Measurements from ENCODE around the gene NXPH1.

Gene NXPH1

GRCh38 chr7:8433477-8434289 lies at the start of gene NXPH1:
Gene NXPH1 (plus strand): TSS chr7:8433609.
- Histone ChIP-seq H3K9ac (ENCODE audit: insufficient read length) (no peak within 1 kb of the TSS), H3K4me3 (no peak within 1 kb of the TSS), H3K36me3 (ENCODE audit: insufficient read depth, low read length) (no peaks in the 10 kb centered on the region), H3K9me3 (ENCODE audit: low read depth, low read length) (no peaks in the 10 kb centered on the region), H3K27ac (no peak within 1 kb of the TSS)
- DNase-seq (ENCODE audit: low read depth, low spot score): no peak
- TF ChIP-seq POLR2AphosphoS5 (IDR thresholded peaks at IDR 0.05; ENCODE audit: borderline replicate concordance, low read depth, low read length): no peak
- TF ChIP-seq FOXP2 (optimal IDR thresholded peaks at IDR 0.05; ENCODE audit: control extremely low read depth, extremely low read length, insufficient read depth): no peak
- no peak for TF ChIP-seq EZH2 (IDR thresholded peaks at IDR 0.05)

- H3K9ac ChIP-seq (ENCODE audit: insufficient read length): no peak overlapping the region
- no peaks in the 10 kb centered on the region for H3K36me3 ChIP-seq (ENCODE audit: insufficient read depth, low read length)
- TF ChIP-seq EZH2 (IDR thresholded peaks at IDR 0.05) (no peak), POLR2AphosphoS5 (IDR thresholded peaks at IDR 0.05; ENCODE audit: borderline replicate concordance, low read depth, low read length) (no peak), FOXP2 (optimal IDR thresholded peaks at IDR 0.05; ENCODE audit: control extremely low read depth, extremely low read length, insufficient read depth) (no peak)
- no peak overlapping the region for H3K4me3 ChIP-seq
- no peak for DNase-seq (ENCODE audit: low read depth, low spot score)
- no peak overlapping the region for H3K27ac ChIP-seq
- H3K9me3 ChIP-seq (ENCODE audit: low read depth, low read length): no peaks in the 10 kb centered on the region
Measured at GRCh38 chr7:8384901-8385300, 48.5 kb upstream of the NXPH1 start.

GRCh38 chr7:8386926-8387550 lies 46.4 kb upstream of the NXPH1 start:
- Histone ChIP-seq H3K4me3 (no peak overlapping the region), H3K27ac (no peak overlapping the region), H3K9me3 (ENCODE audit: low read depth, low read length) (no peaks in the 10 kb centered on the region), H3K36me3 (ENCODE audit: insufficient read depth, low read length) (no peaks in the 10 kb centered on the region), H3K9ac (ENCODE audit: insufficient read length) (no peak overlapping the region)
- DNase-seq (ENCODE audit: low read depth, low spot score): no peak
- no peak for TF ChIP-seq EZH2 (IDR thresholded peaks at IDR 0.05)
- TF ChIP-seq FOXP2 (optimal IDR thresholded peaks at IDR 0.05; ENCODE audit: control extremely low read depth, extremely low read length, insufficient read depth): no peak

GRCh38 chr7:8387551-8388256 lies 45.7 kb upstream of the NXPH1 start:
- Histone ChIP-seq H3K27ac (no peak overlapping the region), H3K4me3 (no peak overlapping the region), H3K9me3 (ENCODE audit: low read depth, low read length) (no peaks in the 10 kb centered on the region), H3K36me3 (ENCODE audit: insufficient read depth, low read length) (no peaks in the 10 kb centered on the region), H3K9ac (ENCODE audit: insufficient read length) (no peak overlapping the region)
- TF ChIP-seq EZH2 (IDR thresholded peaks at IDR 0.05) (no peak), POLR2AphosphoS5 (IDR thresholded peaks at IDR 0.05; ENCODE audit: borderline replicate concordance, low read depth, low read length) (no peak), FOXP2 (optimal IDR thresholded peaks at IDR 0.05; ENCODE audit: control extremely low read depth, extremely low read length, insufficient read depth) (no peak)
- no peak for DNase-seq (ENCODE audit: low read depth, low spot score)

- Histone ChIP-seq H3K9me3 (ENCODE audit: low read depth, low read length) (no peaks in the 10 kb centered on the region), H3K9ac (ENCODE audit: insufficient read length) (no peak overlapping the region), H3K27ac (no peak overlapping the region), H3K36me3 (ENCODE audit: insufficient read depth, low read length) (no peaks in the 10 kb centered on the region), H3K4me3 (no peak overlapping the region)
- no peak for TF ChIP-seq FOXP2 (optimal IDR thresholded peaks at IDR 0.05; ENCODE audit: control extremely low read depth, extremely low read length, insufficient read depth)
- TF ChIP-seq EZH2 (IDR thresholded peaks at IDR 0.05): no peak
- no peak for TF ChIP-seq POLR2AphosphoS5 (IDR thresholded peaks at IDR 0.05; ENCODE audit: borderline replicate concordance, low read depth, low read length)
- no peak for DNase-seq (ENCODE audit: low read depth, low spot score)
Measured at GRCh38 chr7:8388257-8388625, 45.2 kb upstream of the NXPH1 start.

GRCh38 chr7:8389593-8390261 lies 43.7 kb upstream of the NXPH1 start:
- no peak overlapping the region for H3K9ac ChIP-seq (ENCODE audit: insufficient read length)
- H3K36me3 ChIP-seq (ENCODE audit: insufficient read depth, low read length): no peaks in the 10 kb centered on the region
- H3K27ac ChIP-seq: no peak overlapping the region
- DNase-seq (ENCODE audit: low read depth, low spot score): no peak
- TF ChIP-seq EZH2 (IDR thresholded peaks at IDR 0.05): no peak
- no peak for TF ChIP-seq FOXP2 (optimal IDR thresholded peaks at IDR 0.05; ENCODE audit: control extremely low read depth, extremely low read length, insufficient read depth)
- TF ChIP-seq POLR2AphosphoS5 (IDR thresholded peaks at IDR 0.05; ENCODE audit: borderline replicate concordance, low read depth, low read length): no peak
- H3K4me3 ChIP-seq: peak overlapping the region; percentile 49
- no peaks in the 10 kb centered on the region for H3K9me3 ChIP-seq (ENCODE audit: low read depth, low read length)

GRCh38 chr7:8390262-8390626 lies 43.2 kb upstream of the NXPH1 start:
- no peak overlapping the region for H3K27ac ChIP-seq
- H3K9me3 ChIP-seq (ENCODE audit: low read depth, low read length): no peaks in the 10 kb centered on the region
- DNase-seq (ENCODE audit: low read depth, low spot score): no peak
- H3K36me3 ChIP-seq (ENCODE audit: insufficient read depth, low read length): no peaks in the 10 kb centered on the region
- TF ChIP-seq POLR2AphosphoS5 (IDR thresholded peaks at IDR 0.05; ENCODE audit: borderline replicate concordance, low read depth, low read length) (no peak), EZH2 (IDR thresholded peaks at IDR 0.05) (no peak), FOXP2 (optimal IDR thresholded peaks at IDR 0.05; ENCODE audit: control extremely low read depth, extremely low read length, insufficient read depth) (no peak)
- peak overlapping the region; percentile 49 for H3K4me3 ChIP-seq
- no peak overlapping the region for H3K9ac ChIP-seq (ENCODE audit: insufficient read length)
